MCF 10A (cell line): Measurements from ENCODE around the gene CHRM3. TPM values are rescaled to one million over a fixed set of nuclear protein-coding genes. Genes with fewer than 3 reads are reported as not detected.
A peak's percentile ranks its signal among the peaks of the same experiment; 100 is the strongest.
"Not testable (repeated sequence)": the region's sequence is repeated elsewhere in the genome, so short reads cannot be mapped to it uniquely, and the experiment has no call there.

Source experiments
- BruUV-seq: library from RNA; stranded (reverse); fragments of 400-500 nt; replicated peaks from 2 replicates; lab custom pipeline; 2021; lab: Mats Ljungman, UMichigan
- CTCF ChIA-PET: fragments of 300-600 bp; sonication (Branson Sonifier 250); formaldehyde crosslinking; extraction: SDS; loops from one replicate; lab custom pipeline; 2021; ENCODE audit warnings: antibody characterized with exemption, inconsistent platforms; lab: Yijun Ruan, JAX
- POLR2A ChIA-PET: fragments of 300-600, 350-650 bp; sonication (Branson Sonifier 250); formaldehyde crosslinking; extraction: SDS; loops from one replicate; lab custom pipeline; 2020; ENCODE audit warnings: antibody characterized with exemption, inconsistent platforms; lab: Yijun Ruan, JAX
- DNase-seq: peaks from one replicate; pipeline ENCODE4 v3.0.0-alpha.2; 2018; ENCODE audit not compliant: unreplicated experiment
- H3K27ac Mint-ChIP-seq: one replicate; pipeline ENCODE4 v1.8.0; 2022; ENCODE audit warnings: mild to moderate bottlenecking, low read depth, mixed read lengths; ENCODE audit not compliant: unreplicated experiment
- H3K27me3 Mint-ChIP-seq: one replicate; pipeline ENCODE4 v1.8.0; 2022; ENCODE audit warnings: mixed read lengths; ENCODE audit not compliant: insufficient read depth, unreplicated experiment
- H3K36me3 Mint-ChIP-seq: one replicate; pipeline ENCODE4 v1.8.0; 2022; ENCODE audit warnings: mild to moderate bottlenecking, moderate library complexity, mixed read lengths; ENCODE audit not compliant: insufficient read depth, unreplicated experiment
- H3K4me1 Mint-ChIP-seq: one replicate; pipeline ENCODE4 v1.8.0; 2022; ENCODE audit warnings: mixed read lengths; ENCODE audit not compliant: insufficient read depth, unreplicated experiment
- H3K4me3 Mint-ChIP-seq: one replicate; pipeline ENCODE4 v1.8.0; 2022; ENCODE audit warnings: mild to moderate bottlenecking, moderate library complexity, mixed read lengths; ENCODE audit not compliant: unreplicated experiment
- H3K9me3 Mint-ChIP-seq: one replicate; pipeline ENCODE4 v1.8.0; 2022; ENCODE audit warnings: mixed read lengths; ENCODE audit not compliant: unreplicated experiment
- CTCF ChIP-seq: fragments of 200-600 bp; IDR thresholded peaks from one replicate; pipeline ENCODE4 v1.8.0; 2022; ENCODE audit warnings: antibody characterized with exemption, mild to moderate bottlenecking; ENCODE audit not compliant: unreplicated experiment
- intact Hi-C: fragments of 100-400 bp; cut with micrococcal nuclease; formaldehyde crosslinking; loops from 2 replicates; pipeline ENCODE4 v1.14.1; 2022
- total RNA-seq: library from RNA; stranded (reverse); gene quantifications from 2 replicates; pipeline ENCODE4 v1.2.3, GENCODE V29; 2022

CHRM3 gene
- total RNA-seq, 1 experiment from 2014 or later: 0.56 TPM

DNA sequence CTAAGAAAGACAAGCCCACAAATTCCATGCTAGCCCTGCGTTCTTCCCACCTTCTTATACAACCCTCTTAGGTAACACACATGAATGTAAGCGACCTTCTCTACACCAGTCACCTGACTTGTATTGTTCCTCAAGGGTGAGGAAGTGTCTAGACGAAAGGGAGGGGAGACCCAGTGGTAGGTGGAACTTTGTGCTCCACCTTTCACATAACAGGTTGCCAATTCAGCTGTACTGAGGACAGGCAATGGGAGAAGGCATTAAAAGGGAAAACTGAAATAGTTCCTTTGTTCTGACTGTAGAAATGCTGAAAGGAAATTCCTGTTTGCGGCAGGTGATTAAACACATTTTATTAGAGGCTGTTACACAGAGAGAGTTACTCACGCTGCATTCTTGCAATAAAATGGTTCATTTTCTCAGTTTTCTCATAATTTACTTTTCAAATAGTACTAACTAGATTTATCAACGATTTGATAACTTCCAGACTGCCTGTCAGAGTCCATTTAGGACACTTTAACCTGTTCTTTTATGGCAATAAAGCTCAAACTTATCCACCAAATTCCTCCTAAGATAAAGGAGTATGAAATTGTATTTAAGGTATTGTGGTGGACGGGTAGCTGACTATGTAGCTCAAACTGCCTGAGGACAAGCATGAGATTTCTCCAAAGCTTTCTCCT lies 17.8 kb upstream of the CHRM3 start:
- Mint-ChIP-seq H3K4me1 (no peaks in the 10 kb centered on the region), H3K4me3 (no peak overlapping the region), H3K27ac (no peak overlapping the region), H3K9me3 (peaks cover 5% of the 10 kb centered on the region), H3K27me3 (no peaks in the 10 kb centered on the region), H3K36me3 (no peaks in the 10 kb centered on the region)
- intact Hi-C loops: no loop called here
- no peak for TF ChIP-seq CTCF
- DNase-seq: peak; percentile 53
- ChIA-PET CTCF (interaction anchor here (0.9 to 1.4 kb wide), 3 partner anchors 17 to 1504 kb away, joined by 3 to 7 read pairs (median 5); partner anchors contain the start of gene CHRM3), POLR2A (interaction anchor here (0.6 to 0.9 kb wide), 2 partner anchors 28 to 43 kb away, joined by 3 read pairs; no protein-coding TSS in a partner anchor)
- BruUV-seq: no TSS peak

- CTCF ChIA-PET: interaction anchor here (0.7 kb wide), 1 partner anchor 1133 kb away, joined by 3 read pairs; no protein-coding TSS in a partner anchor
- DNase-seq, H3K27ac Mint-ChIP-seq, H3K36me3 Mint-ChIP-seq, BruUV-seq, H3K4me3 Mint-ChIP-seq, intact Hi-C loops, H3K27me3 Mint-ChIP-seq, H3K4me1 Mint-ChIP-seq, H3K9me3 Mint-ChIP-seq: not testable (repeated sequence)
- POLR2A ChIA-PET: interaction anchor here (0.6 kb wide), 1 partner anchor 540 kb away, joined by 4 read pairs; no protein-coding TSS in a partner anchor
Observed at GRCh38 chr1:239370869-239371268, 15.5 kb upstream of the CHRM3 start.

- POLR2A ChIA-PET: interaction anchor here (0.6 to 1.4 kb wide), 3 partner anchors 10 to 405 kb away, joined by 3 to 4 read pairs (median 3); no protein-coding TSS in a partner anchor
- Mint-ChIP-seq H3K4me3 (no peak overlapping the region), H3K27ac (no peak overlapping the region), H3K9me3 (no peaks in the 10 kb centered on the region), H3K27me3 (peaks cover 42% of the 10 kb centered on the region), H3K4me1 (peaks cover 20% of the 10 kb centered on the region), H3K36me3 (no peaks in the 10 kb centered on the region)
- TF ChIP-seq CTCF: no peak
- intact Hi-C loops: no loop called here
- no TSS peak for BruUV-seq
- CTCF ChIA-PET: interaction anchor here (0.6 to 1.7 kb wide), 3 partner anchors 429 to 1518 kb away, joined by 3 to 5 read pairs (median 3); no protein-coding TSS in a partner anchor
- DNase-seq: no peak
Observed at GRCh38 chr1:239382666-239383065, 3.7 kb upstream of the CHRM3 start.

GRCh38 chr1:239383714-239384113 lies 2.7 kb upstream of the CHRM3 start:
- H3K9me3 Mint-ChIP-seq: no peaks in the 10 kb centered on the region
- BruUV-seq: no TSS peak
- H3K27ac Mint-ChIP-seq: no peak overlapping the region
- no peak for TF ChIP-seq CTCF
- intact Hi-C loops: no loop called here
- H3K4me3 Mint-ChIP-seq: no peak overlapping the region
- POLR2A ChIA-PET: interaction anchor here (0.6 to 1.4 kb wide), 3 partner anchors 12 to 44 kb away, joined by 3 read pairs; no protein-coding TSS in a partner anchor
- DNase-seq: no peak
- no peaks in the 10 kb centered on the region for H3K36me3 Mint-ChIP-seq
- CTCF ChIA-PET: interaction anchor here (0.6 to 1.2 kb wide), 7 partner anchors 9 to 1520 kb away, joined by 3 to 5 read pairs (median 4); no protein-coding TSS in a partner anchor
- H3K4me1 Mint-ChIP-seq: peaks cover 22% of the 10 kb centered on the region
- H3K27me3 Mint-ChIP-seq: peaks cover 53% of the 10 kb centered on the region
